Stimulated activated CD4-positive, alpha-beta T cell treated with anti-CD3 and anti-CD28 coated beads, TNF-alpha, amount 100 ng/mL, for 4 hours (primary cell): Measurements from ENCODE around the gene RPS6KC1.

ENCODE experiments used
- DNase-seq, 3 experiments: peaks; one replicate each; pipeline ENCODE4 v3.0.0-alpha.2; 2020; ENCODE audit warnings: low read depth in 3 of 3

The RPS6KC1 gene

GRCh38 chr1:213221209-213221608 is 170.2 kb downstream of the RPS6KC1 start:
- no peak for DNase-seq

GRCh38 chr1:213227458-213227857 is 176.4 kb downstream of the RPS6KC1 start:
- no peak for DNase-seq

GRCh38 chr1:213231795-213232231 is 180.8 kb downstream of the RPS6KC1 start:
- DNase-seq, result no peak

GRCh38 chr1:213242883-213243282 is 191.8 kb downstream of the RPS6KC1 start:
- no peak for DNase-seq

- no peak for DNase-seq
Measured at GRCh38 chr1:213244664-213245091, 193.6 kb downstream of the RPS6KC1 start.

GRCh38 chr1:213245260-213245910 is 194.3 kb downstream of the RPS6KC1 start:
- DNase-seq, result no peak

GRCh38 chr1:213247038-213247437 is 196.0 kb downstream of the RPS6KC1 start:
- no peak for DNase-seq

- no peak for DNase-seq
Measured at GRCh38 chr1:213249395-213249794, 198.4 kb downstream of the RPS6KC1 start.

- no peak for DNase-seq
Measured at GRCh38 chr1:213250041-213250440, 199.0 kb downstream of the RPS6KC1 start.

GRCh38 chr1:213250446-213250845 is 199.4 kb downstream of the RPS6KC1 start:
- no peak for DNase-seq

- no peak for DNase-seq
Measured at GRCh38 chr1:213251972-213252371, 200.9 kb downstream of the RPS6KC1 start.

GRCh38 chr1:213256438-213257087 is 205.5 kb downstream of the RPS6KC1 start:
- no peak for DNase-seq

- DNase-seq, result no peak
Measured at GRCh38 chr1:213260311-213261075, 209.5 kb downstream of the RPS6KC1 start.

- no peak for DNase-seq
Measured at GRCh38 chr1:213264531-213264930, 213.5 kb downstream of the RPS6KC1 start.

GRCh38 chr1:213266983-213267772 is 216.1 kb downstream of the RPS6KC1 start:
- DNase-seq, result no peak

- DNase-seq, result no peak
Measured at GRCh38 chr1:213268221-213268620, 217.2 kb downstream of the RPS6KC1 start.

GRCh38 chr1:213269829-213270228 is 218.8 kb downstream of the RPS6KC1 start:
- DNase-seq, result no peak

GRCh38 chr1:213273546-213273945 is 222.5 kb downstream of the RPS6KC1 start:
- no peak for DNase-seq

- no peak for DNase-seq
Measured at GRCh38 chr1:213274140-213274539, 223.1 kb downstream of the RPS6KC1 start.

- no peak for DNase-seq
Measured at GRCh38 chr1:213275293-213275692, 224.3 kb downstream of the RPS6KC1 start.

- no peak for DNase-seq
Measured at GRCh38 chr1:213276236-213276635, 225.2 kb downstream of the RPS6KC1 start.

GRCh38 chr1:213277036-213277435 is 226.0 kb downstream of the RPS6KC1 start:
- DNase-seq, result no peak
